H1 (cell line): ENCODE results near the gene NLRP10. TPM values are rescaled to one million over a fixed set of nuclear protein-coding genes. Genes with fewer than 3 reads are reported as not detected.

ENCODE experiments used
- CTCF ChIA-PET: fragments of 300-600 bp; sonication (Branson Sonifier 250); formaldehyde crosslinking; loops from one replicate; lab custom pipeline; 2021; ENCODE audit not compliant: partially characterized antibody; lab: Charles Lee
- POLR2A ChIA-PET: fragments of 300-600 bp; sonication (Branson Sonifier 250); formaldehyde crosslinking; loops from one replicate; lab custom pipeline; 2021; ENCODE audit warnings: inconsistent platforms; ENCODE audit not compliant: partially characterized antibody; lab: Charles Lee
- DNase-seq, 2 experiments: peaks; one replicate each; pipeline versions ENCODE4 v3.0.0 to v3.0.0-alpha.2; 2010 to 2022; ENCODE audit warnings: low spot score in 2 of 2, low read depth in 1 of 2, mixed read lengths in 1 of 2
- FAIRE-seq: peaks from 2 replicates; lab custom pipeline; 2011; peaks lifted over from hg19 to GRCh38; lab: Jason Lieb, UNC
- H2AFZ ChIP-seq: 2 replicates; pipeline ENCODE4 v1.8.1; 2012; ENCODE audit warnings: low read length, inconsistent platforms
- H2AK5ac ChIP-seq: 2 replicates; pipeline ENCODE4 v1.6.1; 2013; ENCODE audit warnings: low read depth, low read length
- H2BK120ac ChIP-seq: replicated peaks from 2 replicates; pipeline ENCODE3; 2013; ENCODE audit warnings: low read depth, low read length, inconsistent platforms
- H2BK12ac ChIP-seq: 2 replicates; pipeline ENCODE4 v1.6.1; 2013; ENCODE audit warnings: low read depth, low read length
- H2BK15ac ChIP-seq: 2 replicates; pipeline ENCODE4 v1.6.1; 2013; ENCODE audit warnings: low read length
- H2BK20ac ChIP-seq: 2 replicates; pipeline ENCODE4 v1.6.1; 2013; ENCODE audit warnings: low read length
- H2BK5ac ChIP-seq: 2 replicates; pipeline ENCODE4 v1.6.1; 2013; ENCODE audit warnings: low read depth, low read length
- H3K14ac ChIP-seq: 2 replicates; pipeline ENCODE4 v1.6.1; 2013; ENCODE audit warnings: inconsistent platforms; ENCODE audit not compliant: insufficient read length
- H3K18ac ChIP-seq: 2 replicates; pipeline ENCODE4 v1.6.1; 2013; ENCODE audit warnings: low read length; ENCODE audit errors: extremely low read depth
- H3K23ac ChIP-seq: 2 replicates; pipeline ENCODE4 v1.6.1; 2013; ENCODE audit warnings: inconsistent platforms; ENCODE audit not compliant: insufficient read length
- H3K23me2 ChIP-seq: 2 replicates; pipeline ENCODE4 v1.6.1; 2013; ENCODE audit warnings: low read depth, low read length
- H3K27ac ChIP-seq: 2 replicates; pipeline ENCODE4 v1.6.1; 2011; ENCODE audit warnings: low read depth, low read length, inconsistent platforms
- H3K27me3 ChIP-seq, 4 experiments: replicated peaks in 1 of 4; 1 replicate in 1 of 4; 2 replicates in 3 of 4; pipeline versions ENCODE4 v1.6.1 to v1.8.1; 2011 to 2013; ENCODE audit warnings: low read length in 3 of 4, mild to moderate bottlenecking in 3 of 4, inconsistent platforms in 2 of 4, mixed read lengths in 2 of 4, moderate library complexity in 1 of 4; ENCODE audit not compliant: control insufficient read depth in 3 of 4, insufficient read depth in 3 of 4; ENCODE audit errors: extremely low read depth in 1 of 4
- H3K36me3 ChIP-seq, 4 experiments: 2 replicates each; pipeline versions ENCODE4 v1.6.1 to v1.8.1; 2011 to 2013; ENCODE audit warnings: mild to moderate bottlenecking in 4 of 4, low read length in 3 of 4, moderate library complexity in 2 of 4, control low read depth in 1 of 4, inconsistent platforms in 1 of 4; ENCODE audit not compliant: insufficient read depth in 4 of 4, control insufficient read depth in 2 of 4
- H3K4ac ChIP-seq: replicated peaks from 2 replicates; pipeline ENCODE3; 2013; ENCODE audit warnings: low read length, low read depth, mixed read lengths, inconsistent platforms; ENCODE audit not compliant: insufficient read length
- H3K4me1 ChIP-seq, 4 experiments: replicated peaks in 1 of 4; 1 replicate in 1 of 4; 2 replicates in 3 of 4; pipeline versions ENCODE4 v1.6.1 to v1.8.1; 2011 to 2013; ENCODE audit warnings: low read length in 3 of 4, inconsistent platforms in 2 of 4, mixed read lengths in 1 of 4; ENCODE audit not compliant: insufficient read depth in 4 of 4, control insufficient read depth in 3 of 4
- H3K4me2 ChIP-seq, 2 experiments: 2 replicates each; pipeline versions ENCODE4 v1.6.1 to v1.8.1; 2011 to 2013; ENCODE audit warnings: low read depth in 2 of 2, low read length in 2 of 2, control low read depth in 1 of 2, inconsistent platforms in 1 of 2, mild to moderate bottlenecking in 1 of 2; ENCODE audit not compliant: insufficient read depth in 1 of 2
- H3K4me3 ChIP-seq, 4 experiments: fragments of 200-600, 300-600 bp in 1 of 4; sonication (generic), shearing (Covaris generic), sonication (Bioruptor Twin) in 1 of 4; 2 replicates each; pipeline versions ENCODE4 v1.5.1 to v1.8.1; 2011 to 2016; ENCODE audit warnings: low read length in 4 of 4, low read depth in 3 of 4, control low read depth in 2 of 4, inconsistent platforms in 2 of 4, mild to moderate bottlenecking in 2 of 4, mixed read lengths in 1 of 4, moderate library complexity in 1 of 4; ENCODE audit not compliant: insufficient read depth in 2 of 4; ENCODE audit errors: extremely low read depth in 1 of 4
- H3K56ac ChIP-seq: replicated peaks from 2 replicates; pipeline ENCODE3; 2013; ENCODE audit warnings: low read depth, mild to moderate bottlenecking, mixed read lengths, low read length, inconsistent platforms; ENCODE audit not compliant: insufficient read length
- H3K79me1 ChIP-seq: 2 replicates; pipeline ENCODE4 v1.6.1; 2013; ENCODE audit warnings: low read depth, low read length, control low read depth
- H3K79me2 ChIP-seq, 2 experiments: 2 replicates each; pipeline versions ENCODE4 v1.6.1 to v1.8.1; 2012 to 2013; ENCODE audit warnings: low read length in 2 of 2, mild to moderate bottlenecking in 2 of 2, inconsistent platforms in 1 of 2; ENCODE audit not compliant: insufficient read depth in 2 of 2, control insufficient read depth in 1 of 2
- H3K9ac ChIP-seq, 4 experiments: replicated peaks in 1 of 4; 1 replicate in 1 of 4; 2 replicates in 3 of 4; pipeline versions ENCODE4 v1.6.1 to v1.8.1; 2011 to 2013; ENCODE audit warnings: low read depth in 3 of 4, low read length in 3 of 4, control low read depth in 2 of 4, mild to moderate bottlenecking in 2 of 4, moderate library complexity in 2 of 4, inconsistent platforms in 1 of 4; ENCODE audit errors: extremely low read depth in 1 of 4
- H3K9me3 ChIP-seq, 2 experiments: 2 replicates each; pipeline versions ENCODE4 v1.6.1 to v1.8.1; 2012 to 2013; ENCODE audit warnings: mild to moderate bottlenecking in 2 of 2, moderate library complexity in 2 of 2, control low read depth in 1 of 2, inconsistent platforms in 1 of 2, low read depth in 1 of 2, low read length in 1 of 2, mixed read lengths in 1 of 2; ENCODE audit not compliant: insufficient read depth in 2 of 2
- H4K20me1 ChIP-seq, 2 experiments: replicated peaks in 1 of 2; 2 replicates each; pipeline versions ENCODE3 to v1.8.1; 2011 to 2013; ENCODE audit warnings: inconsistent platforms in 2 of 2, low read length in 2 of 2, mild to moderate bottlenecking in 1 of 2; ENCODE audit not compliant: insufficient read depth in 2 of 2, control insufficient read depth in 1 of 2
- H4K5ac ChIP-seq: 2 replicates; pipeline ENCODE4 v1.6.1; 2013; ENCODE audit warnings: low read length, low read depth, mixed read lengths, inconsistent platforms; ENCODE audit not compliant: insufficient read length
- H4K8ac ChIP-seq: 2 replicates; pipeline ENCODE4 v1.8.0; 2013; ENCODE audit warnings: mild to moderate bottlenecking, moderate library complexity, low read length, inconsistent platforms; ENCODE audit not compliant: insufficient read depth; ENCODE audit errors: extremely low read depth
- H4K91ac ChIP-seq: replicated peaks from 2 replicates; pipeline ENCODE3; 2013; ENCODE audit warnings: low read length, mixed read lengths, inconsistent platforms; ENCODE audit not compliant: insufficient read length
- POLR2AphosphoS5 ChIP-seq: IDR thresholded peaks from 2 replicates; pipeline ENCODE4 v1.6.1; 2011; ENCODE audit warnings: low read depth, low read length
- SIRT6 ChIP-seq: IDR thresholded peaks from one replicate; pipeline ENCODE4 v1.7.1; 2012; ENCODE audit warnings: low read length, inconsistent platforms
- SIX5 ChIP-seq: IDR thresholded peaks from 2 replicates; pipeline ENCODE4 v1.6.1; 2011; ENCODE audit warnings: mild to moderate bottlenecking, low read depth, low read length
- SRF ChIP-seq: IDR thresholded peaks from 2 replicates; pipeline ENCODE4 v1.6.1; 2011; ENCODE audit warnings: mild to moderate bottlenecking, low read depth, low read length, moderate library complexity
- SUZ12 ChIP-seq: fragments of 200-600 bp; sonication (generic); IDR thresholded peaks from 2 replicates; pipeline ENCODE4 v1.6.1; 2012; ENCODE audit warnings: mild to moderate bottlenecking, inconsistent platforms, low read length, moderate library complexity, mixed read lengths
- TAF7 ChIP-seq: optimal IDR thresholded peaks from 2 replicates; pipeline ENCODE3; 2011; ENCODE audit warnings: low read depth, mild to moderate bottlenecking, inconsistent platforms, low read length, moderate library complexity, borderline replicate concordance
- ZNF274 ChIP-seq: IDR thresholded peaks from 2 replicates; pipeline ENCODE4 v1.7.0; 2012; ENCODE audit warnings: low read length, borderline replicate concordance; ENCODE audit errors: extremely low read depth
- WGBS, 2 experiments: shearing (Covaris generic) in 1 of 2; methylation state at CpG; one replicate each; pipeline versions ENCODE4 v1.1.6 to v1.1.7; 2013 to 2015; ENCODE audit warnings: low lambda C conversion rate in 2 of 2, mixed read lengths in 2 of 2, inconsistent platforms in 1 of 2, low coverage in 1 of 2, missing lambda C conversion rate in 1 of 2; ENCODE audit not compliant: insufficient replicate concordance in 2 of 2, insufficient coverage in 1 of 2, insufficient read length in 1 of 2; ENCODE audit errors: extremely low coverage in 1 of 2, missing lambda C conversion rate in 1 of 2; 5-methylcytosine and 5-hydroxymethylcytosine counted together
- polyA plus RNA-seq, 7 experiments: library from polyadenylated mRNA; depleted of rRNA in 3 of 7; stranded (reverse) in 5 of 7; unstranded in 2 of 7; fragments of >200 nt in 5 of 7; fragments of 200-250 nt in 2 of 7; gene quantifications; 1 replicate in 5 of 7; 2 replicates in 1 of 7; 4 replicates in 1 of 7; pipeline versions ENCODE4 v1.2.1 to v1.2.3, GENCODE V29; 2011 to 2013; ENCODE audit warnings: missing spikeins in 2 of 7, mixed read lengths in 2 of 7
- total RNA-seq: library from RNA; stranded (reverse); fragmentation: NEBNext Ultra II Directional; extraction: Animal tissue kit (Norgen Biotek cat#: 25700); gene quantifications from 2 replicates; pipeline ENCODE4 v1.2.1, GENCODE V29; 2021

The NLRP10 gene
- total and polyA plus RNA-seq, 2 of the 8 experiments (the other 6 are each of a cell fraction or from before 2014, with no cell fraction given) = 0.71 TPM; not detected in 1

DNA sequence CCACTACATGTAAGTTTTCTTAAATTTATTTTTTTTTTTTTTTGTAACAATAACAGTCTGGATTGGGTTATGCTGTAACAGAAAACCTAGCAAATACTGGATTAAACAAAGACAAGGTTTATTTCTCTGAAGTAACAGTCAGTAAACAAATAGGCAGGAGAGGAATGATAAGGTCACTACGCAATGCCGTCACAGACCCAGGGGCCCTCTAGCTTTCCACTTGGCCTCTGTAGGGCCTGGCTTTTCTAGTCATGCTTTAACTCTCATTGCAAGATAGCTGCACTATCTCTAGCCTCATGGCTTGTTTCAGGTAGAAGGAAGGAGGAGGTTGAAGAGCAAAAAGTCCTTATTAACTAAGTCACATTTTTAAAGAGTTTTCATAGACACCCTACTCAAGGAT is 40.7 kb downstream of the NLRP10 start:
- no peak overlapping the region for H2BK12ac ChIP-seq
- H3K4me3 ChIP-seq = no peak overlapping the region
- no peaks in the 10 kb centered on the region for H3K79me2 ChIP-seq
- no peak overlapping the region for H2BK15ac ChIP-seq
- H2AFZ ChIP-seq = no peak overlapping the region
- no peak overlapping the region for H2BK5ac ChIP-seq
- CTCF ChIA-PET = interaction anchor here (0.9 to 1.2 kb wide), 2 partner anchors 19 to 97 kb away, joined by 3 to 4 read pairs; no protein-coding TSS in a partner anchor
- H3K9me3 ChIP-seq = no peaks in the 10 kb centered on the region
- no peak overlapping the region for H2AK5ac ChIP-seq
- H2BK120ac ChIP-seq = no peak overlapping the region
- H3K14ac ChIP-seq = no peak overlapping the region
- no peak overlapping the region for H2BK20ac ChIP-seq
- H3K27me3 ChIP-seq = no peaks in the 10 kb centered on the region; a peak in 1 of 7 replicates
- no peaks in the 10 kb centered on the region for H4K20me1 ChIP-seq
- H3K79me1 ChIP-seq = no peaks in the 10 kb centered on the region
- H3K27ac ChIP-seq = no peak overlapping the region
- no peak overlapping the region for H3K4ac ChIP-seq
- H4K5ac ChIP-seq = no peak overlapping the region
- H3K9ac ChIP-seq = no peak overlapping the region
- no peaks in the 10 kb centered on the region for H3K4me1 ChIP-seq
- H3K4me2 ChIP-seq = no peak overlapping the region
- no peak overlapping the region for H3K23ac ChIP-seq
- no peaks in the 10 kb centered on the region for H3K36me3 ChIP-seq
- 100% methylated on average over 2 of the region's 2 CpGs; no CpG with 5 or more reads in 1 of the 2 experiments for WGBS, 2 experiments
- no peak for DNase-seq
- no peak overlapping the region for H4K91ac ChIP-seq
- H4K8ac ChIP-seq = no peak overlapping the region
- H3K23me2 ChIP-seq = no peaks in the 10 kb centered on the region
- no peak overlapping the region for H3K18ac ChIP-seq
- POLR2A ChIA-PET = interaction anchor here (1.6 kb wide), 1 partner anchor 19 kb away, joined by 3 read pairs; no protein-coding TSS in a partner anchor
- no peak for FAIRE-seq
- no peak overlapping the region for H3K56ac ChIP-seq
- TF ChIP-seq TAF7 = no peak
- TF ChIP-seq ZNF274 = no peak
- TF ChIP-seq POLR2AphosphoS5 = no peak
- TF ChIP-seq SUZ12 = no peak
- no peak for TF ChIP-seq SRF
- no peak for TF ChIP-seq SIX5
- TF ChIP-seq SIRT6 = no peak
